Right atrium auricular region (tissue), 2 donors: Measurements from ENCODE around the gene GALNT18. TPM values are rescaled to one million over a fixed set of nuclear protein-coding genes. Genes with fewer than 3 reads are reported as not detected.

Experiments
- DNase-seq: peaks from one replicate; pipeline ENCODE4 v3.0.0-alpha.2; 2019; ENCODE audit warnings: low spot score
- H3K27ac ChIP-seq, 2 donors: fragments of 200-600 bp; sonication (generic); 1 replicate in 1 of 2; 2 replicates in 1 of 2; pipeline ENCODE4 v1.5.1; 2016 to 2019
- H3K27me3 ChIP-seq, 2 donors: fragments of 200-600 bp; sonication (generic); one replicate each; pipeline versions ENCODE4 v1.5.1 to v1.6.0; 2017 to 2019
- H3K36me3 ChIP-seq: fragments of 200-600 bp; sonication (generic); one replicate; pipeline ENCODE4 v1.5.1; 2016
- H3K4me1 ChIP-seq, 2 donors: fragments of 200-600 bp; sonication (generic); one replicate each; pipeline versions ENCODE4 v1.5.1 to v1.6.0; 2017 to 2019
- H3K4me3 ChIP-seq, 2 donors: fragments of 200-600 bp; sonication (generic); 1 replicate in 1 of 2; 2 replicates in 1 of 2; pipeline ENCODE4 v1.5.1; 2017 to 2019; ENCODE audit warnings: mild to moderate bottlenecking in 1 of 2, moderate library complexity in 1 of 2
- H3K9me3 ChIP-seq, 2 donors: fragments of 200-600 bp; sonication (generic); one replicate each; pipeline ENCODE4 v1.5.1; 2019
- total RNA-seq, 2 donors: library from RNA; depleted of rRNA; stranded (reverse); fragments of >200 nt; gene quantifications; one replicate each; pipeline ENCODE4 v1.1.0, GENCODE V29; 2016
- TF ChIP-seq, protein P1 (sequence below), 2 donors: fragments of 200-600 bp; sonication (generic); IDR thresholded peaks; one replicate each; pipeline ENCODE4 v1.5.1; 2019; ENCODE audit warnings: antibody characterized with exemption in 2 of 2

The GALNT18 gene
- total RNA-seq, 2 donors from 2014 or later: 22.2 to 26.8 TPM

DNA sequence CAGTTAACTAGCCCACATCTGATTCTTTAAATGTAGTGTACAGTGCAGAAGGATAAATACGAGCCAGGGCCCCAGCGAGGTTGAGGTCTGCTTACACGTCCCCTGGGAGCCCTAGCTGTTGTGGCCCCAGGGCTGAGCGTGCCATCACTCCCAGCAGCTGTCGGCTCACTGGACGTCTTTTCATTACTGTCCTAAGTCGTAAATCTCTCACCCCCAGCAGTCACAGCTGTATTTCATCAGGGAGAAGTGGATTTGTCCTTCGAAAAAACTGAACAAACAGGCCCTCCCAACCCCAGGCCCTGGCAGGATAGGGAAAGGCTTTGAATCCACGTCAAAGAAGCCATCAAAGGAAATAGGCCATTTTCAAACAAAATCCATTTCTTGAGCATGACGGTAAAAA is 158.4 kb downstream of the GALNT18 start:
- DNase-seq: no peak
- peaks cover 0 to 33% of the 10 kb centered on the region in 2 donors for H3K4me1 ChIP-seq

DNA sequence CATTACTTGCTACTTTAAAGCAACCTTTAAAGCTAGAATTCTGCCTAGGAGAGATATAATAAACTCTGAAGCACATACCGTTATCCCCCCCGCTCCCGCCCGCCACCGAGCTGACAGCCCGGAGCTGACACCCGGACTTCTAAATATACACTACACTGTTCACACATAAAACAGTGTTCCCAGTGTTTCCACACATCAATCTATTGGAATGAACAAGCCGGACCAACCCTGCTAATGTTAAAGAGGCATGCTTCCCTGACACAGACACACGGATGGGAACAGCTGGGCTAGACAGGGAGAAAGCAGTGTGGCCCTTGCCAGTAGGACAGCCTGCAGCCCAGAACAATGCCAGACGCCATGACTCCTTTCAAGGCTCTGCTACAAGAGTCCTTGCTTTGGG is 160.3 kb downstream of the GALNT18 start:
- TF ChIP-seq, protein P1, sequence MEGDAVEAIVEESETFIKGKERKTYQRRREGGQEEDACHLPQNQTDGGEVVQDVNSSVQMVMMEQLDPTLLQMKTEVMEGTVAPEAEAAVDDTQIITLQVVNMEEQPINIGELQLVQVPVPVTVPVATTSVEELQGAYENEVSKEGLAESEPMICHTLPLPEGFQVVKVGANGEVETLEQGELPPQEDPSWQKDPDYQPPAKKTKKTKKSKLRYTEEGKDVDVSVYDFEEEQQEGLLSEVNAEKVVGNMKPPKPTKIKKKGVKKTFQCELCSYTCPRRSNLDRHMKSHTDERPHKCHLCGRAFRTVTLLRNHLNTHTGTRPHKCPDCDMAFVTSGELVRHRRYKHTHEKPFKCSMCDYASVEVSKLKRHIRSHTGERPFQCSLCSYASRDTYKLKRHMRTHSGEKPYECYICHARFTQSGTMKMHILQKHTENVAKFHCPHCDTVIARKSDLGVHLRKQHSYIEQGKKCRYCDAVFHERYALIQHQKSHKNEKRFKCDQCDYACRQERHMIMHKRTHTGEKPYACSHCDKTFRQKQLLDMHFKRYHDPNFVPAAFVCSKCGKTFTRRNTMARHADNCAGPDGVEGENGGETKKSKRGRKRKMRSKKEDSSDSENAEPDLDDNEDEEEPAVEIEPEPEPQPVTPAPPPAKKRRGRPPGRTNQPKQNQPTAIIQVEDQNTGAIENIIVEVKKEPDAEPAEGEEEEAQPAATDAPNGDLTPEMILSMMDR (IDR thresholded peaks at IDR 0.05): no peak
- no peak overlapping the region for H3K4me3 ChIP-seq
- no peaks in the 10 kb centered on the region for H3K27me3 ChIP-seq
- H3K36me3 ChIP-seq: no peaks in the 10 kb centered on the region
- H3K27ac ChIP-seq: peak overlapping the region; percentile 68 to 76
- no peak for DNase-seq
- H3K4me1 ChIP-seq: peaks cover 0 to 40% of the 10 kb centered on the region in 2 donors
- peaks cover 0 to 5% of the 10 kb centered on the region in 2 donors for H3K9me3 ChIP-seq

More for the DNA sequence above, 158.4 kb downstream of the GALNT18 start:
- H3K27me3 ChIP-seq: no peaks in the 10 kb centered on the region
- H3K27ac ChIP-seq: no peak overlapping the region
- H3K4me3 ChIP-seq: no peak overlapping the region
- no peaks in the 10 kb centered on the region for H3K36me3 ChIP-seq
- H3K9me3 ChIP-seq: peaks cover 0 to 5% of the 10 kb centered on the region in 2 donors
- TF ChIP-seq, protein P1 (IDR thresholded peaks at IDR 0.05): no peak

DNA sequence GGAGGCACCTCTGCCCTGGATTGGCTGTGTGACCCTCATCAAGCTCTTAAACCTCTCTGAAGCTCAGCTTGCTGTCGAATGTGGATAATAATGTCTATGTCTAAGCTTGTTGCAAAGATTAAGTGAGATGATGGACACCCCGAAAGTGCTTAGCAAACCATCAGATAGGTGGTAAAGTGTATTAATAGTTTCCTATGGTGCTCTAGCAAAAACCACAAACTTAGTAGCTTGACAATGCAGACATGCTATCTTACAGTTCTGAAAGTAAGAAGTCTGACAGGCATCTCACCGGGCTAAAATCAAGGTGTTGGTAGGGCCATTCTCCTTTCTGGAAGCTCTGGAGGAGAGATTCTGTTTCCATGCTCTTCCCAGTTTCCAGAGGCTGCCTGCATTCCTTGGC is 162.2 kb downstream of the GALNT18 start:
- peaks cover 0 to 5% of the 10 kb centered on the region in 2 donors for H3K9me3 ChIP-seq

DNA sequence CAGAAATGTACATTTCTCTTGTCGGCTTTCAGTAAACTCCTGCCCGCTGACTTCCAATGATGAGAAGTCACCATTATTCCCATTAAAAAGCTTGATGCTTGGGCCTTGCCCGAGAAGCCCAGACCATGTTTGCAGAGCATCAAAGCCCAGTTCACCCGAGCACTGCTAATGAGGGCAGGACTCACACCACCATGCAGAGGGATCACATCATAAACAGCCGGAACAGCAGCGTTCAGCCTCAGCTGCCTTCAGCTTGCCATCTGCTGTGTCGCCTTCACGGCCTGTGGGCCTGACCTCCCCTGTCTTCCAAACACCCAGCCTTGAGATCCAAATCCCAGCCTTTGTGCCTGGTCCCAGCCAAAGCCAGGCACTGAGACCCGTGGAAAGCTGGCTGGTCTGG is 163.3 kb downstream of the GALNT18 start:
- Histone ChIP-seq H3K27ac (no peak overlapping the region), H3K36me3 (no peaks in the 10 kb centered on the region), H3K4me1 (peaks cover 0 to 39% of the 10 kb centered on the region in 2 donors), H3K4me3 (no peak overlapping the region), H3K9me3 (peaks cover 0 to 5% of the 10 kb centered on the region in 2 donors), H3K27me3 (no peaks in the 10 kb centered on the region)
- TF ChIP-seq, protein P1 (IDR thresholded peaks at IDR 0.05): no peak
- no peak for DNase-seq

More for the DNA sequence above, 162.2 kb downstream of the GALNT18 start:
- Histone ChIP-seq H3K27ac (no peak overlapping the region), H3K4me3 (no peak overlapping the region), H3K4me1 (peaks cover 0 to 40% of the 10 kb centered on the region in 2 donors), H3K36me3 (no peaks in the 10 kb centered on the region), H3K27me3 (no peaks in the 10 kb centered on the region)
- TF ChIP-seq, protein P1 (IDR thresholded peaks at IDR 0.05): no peak
- DNase-seq: no peak

DNA sequence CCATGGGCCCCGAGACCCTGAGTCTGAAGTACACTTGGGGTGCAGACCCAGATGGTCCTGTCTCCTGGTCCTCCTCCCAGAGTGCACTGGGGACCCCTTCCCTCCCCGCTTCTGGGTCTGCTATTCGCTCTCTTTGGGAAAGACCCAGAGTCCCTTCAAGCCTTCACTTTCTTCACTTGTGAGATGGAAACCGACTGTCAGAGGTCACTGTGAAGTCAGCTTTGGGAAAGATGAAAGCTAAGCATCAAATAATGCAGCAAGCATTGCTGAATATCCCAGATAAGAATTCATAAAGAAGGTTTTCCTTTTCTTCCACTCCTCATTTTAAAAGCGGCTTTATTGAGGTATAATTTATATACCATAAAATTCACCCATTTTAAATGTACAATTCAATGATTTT is 163.8 kb downstream of the GALNT18 start:
- peaks cover 0 to 5% of the 10 kb centered on the region in 2 donors for H3K9me3 ChIP-seq
- no peaks in the 10 kb centered on the region for H3K36me3 ChIP-seq
- no peak overlapping the region for H3K4me3 ChIP-seq
- H3K4me1 ChIP-seq: peaks cover 0 to 34% of the 10 kb centered on the region in 2 donors
- no peak for DNase-seq
- H3K27me3 ChIP-seq: no peaks in the 10 kb centered on the region
- TF ChIP-seq, protein P1 (IDR thresholded peaks at IDR 0.05): no peak
- no peak overlapping the region for H3K27ac ChIP-seq

DNA sequence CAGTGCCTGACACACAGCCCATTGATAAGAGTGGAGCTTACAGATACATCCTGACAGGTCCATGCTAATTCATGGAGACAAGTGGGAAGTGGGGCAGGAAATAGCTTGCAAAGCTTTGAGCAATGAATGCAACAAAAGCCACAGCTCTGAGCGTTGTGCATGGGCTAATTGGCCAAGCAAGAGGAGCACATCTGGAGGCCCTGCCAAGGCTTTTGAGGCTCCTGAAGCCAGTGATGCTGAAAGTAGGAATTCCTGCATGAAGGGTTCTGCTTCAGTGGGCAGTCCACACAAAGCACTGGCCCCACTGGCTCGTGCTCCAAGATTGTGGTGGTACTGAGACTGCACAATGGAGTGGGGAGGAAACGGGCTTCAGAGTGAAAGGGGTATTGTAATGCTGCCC is 164.9 kb downstream of the GALNT18 start:
- Histone ChIP-seq H3K27me3 (no peaks in the 10 kb centered on the region), H3K27ac (no peak overlapping the region), H3K9me3 (peaks cover 0 to 5% of the 10 kb centered on the region in 2 donors), H3K4me3 (no peak overlapping the region), H3K36me3 (no peaks in the 10 kb centered on the region), H3K4me1 (peaks cover 0 to 24% of the 10 kb centered on the region in 2 donors)
- TF ChIP-seq, protein P1 (IDR thresholded peaks at IDR 0.05): no peak
- no peak for DNase-seq
